Activated T-cell treated with anti-CD3 and anti-CD28 coated beads, Interleukin-2, amount 50 U/mL, for 4 hours (primary cell): ENCODE measurements around the gene CDC42BPB. TPM values are rescaled to one million over a fixed set of nuclear protein-coding genes. Genes with fewer than 3 reads are reported as not detected.
"Not testable (repeated sequence)": the region's sequence is repeated elsewhere in the genome, so short reads cannot be mapped to it uniquely, and the experiment has no call there.

Experiments
- ATAC-seq, 2 donors: fragments of 200-7000 bp; cut with Tn5 transposase; one replicate each; pipeline ENCODE4 v1.10.0; 2021
- DNase-seq: peaks from one replicate; pipeline ENCODE4 v3.0.0-alpha.2; 2020
- H3K27me3 Mint-ChIP-seq: one replicate; pipeline ENCODE4 v1.8.0; 2021; ENCODE audit warnings: low read depth, mixed read lengths
- H3K36me3 Mint-ChIP-seq: one replicate; pipeline ENCODE4 v1.8.0; 2022; ENCODE audit warnings: mixed read lengths; ENCODE audit not compliant: insufficient read depth
- H3K4me1 Mint-ChIP-seq: one replicate; pipeline ENCODE4 v1.8.0; 2021; ENCODE audit warnings: low read depth, mixed read lengths
- H3K4me3 Mint-ChIP-seq: one replicate; pipeline ENCODE4 v1.8.0; 2021; ENCODE audit warnings: mild to moderate bottlenecking, moderate library complexity, mixed read lengths
- H3K9me3 Mint-ChIP-seq: one replicate; pipeline ENCODE4 v1.8.0; 2021; ENCODE audit warnings: mixed read lengths
- total RNA-seq, 3 donors: library from RNA; stranded (reverse); gene quantifications; one replicate each; pipeline ENCODE4 v1.2.1, GENCODE V29; 2021

The CDC42BPB gene
- total RNA-seq, 3 donors from 2014 or later, result 2.8 to 6.6 (median 5.1) TPM

GRCh38 chr14:103056322-103057027 lies 874 bp downstream of the CDC42BPB start:
- DNase-seq (no peak), ATAC-seq (no peak)
- Mint-ChIP-seq H3K36me3 (no peaks in the 10 kb centered on the region), H3K4me1 (peaks cover 11% of the 10 kb centered on the region), H3K27me3 (peaks cover 24% of the 10 kb centered on the region), H3K9me3 (no peaks in the 10 kb centered on the region), H3K4me3 (peak overlapping the region; percentile 68)

DNA sequence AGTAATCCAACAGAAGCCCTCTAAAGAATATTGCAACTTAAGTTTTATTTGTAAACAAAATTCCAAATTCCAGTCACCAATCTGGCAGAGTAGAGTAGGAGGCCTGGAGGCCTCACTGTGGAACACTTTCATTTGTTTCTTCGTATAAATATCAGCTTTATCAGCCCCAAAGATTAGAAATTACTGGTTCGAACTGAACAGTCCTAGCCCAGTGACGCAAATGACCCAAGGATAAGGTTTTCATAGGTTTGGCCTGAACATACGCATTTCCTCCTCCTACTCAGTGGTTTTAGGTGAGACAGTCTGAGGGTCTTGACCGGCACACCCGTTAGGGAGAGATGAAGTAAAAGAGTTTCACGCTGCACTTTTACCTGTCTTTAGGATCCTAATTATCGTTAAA lies 1.7 kb downstream of the CDC42BPB start:
- no peaks in the 10 kb centered on the region for H3K9me3 Mint-ChIP-seq
- DNase-seq (no peak), ATAC-seq (no peak)
- peaks cover 11% of the 10 kb centered on the region for H3K4me1 Mint-ChIP-seq
- peaks cover 24% of the 10 kb centered on the region for H3K27me3 Mint-ChIP-seq
- peak overlapping the region; percentile 68 for H3K4me3 Mint-ChIP-seq
- H3K36me3 Mint-ChIP-seq, result no peaks in the 10 kb centered on the region

DNA sequence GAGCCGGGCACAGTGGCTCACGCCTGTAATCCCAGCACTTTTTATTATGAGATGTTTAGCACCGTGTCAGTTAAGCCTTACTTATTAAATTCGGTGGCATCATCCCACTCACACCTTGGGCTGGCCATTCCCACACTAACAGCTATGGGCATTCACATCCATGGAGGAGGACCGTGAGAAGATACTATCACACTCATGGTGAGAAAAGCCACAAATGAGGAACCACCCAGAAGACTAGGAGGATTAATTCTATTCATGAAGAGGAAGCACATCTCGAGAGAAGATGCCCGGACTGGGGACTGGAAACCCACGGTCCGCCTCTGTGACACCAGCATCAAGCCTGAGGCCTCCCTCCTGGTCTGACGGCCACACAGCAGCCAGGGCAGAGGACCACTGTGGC lies 4.9 kb downstream of the CDC42BPB start:
- no peaks in the 10 kb centered on the region for H3K36me3 Mint-ChIP-seq
- H3K4me3 Mint-ChIP-seq, result no peak overlapping the region
- peaks cover 6% of the 10 kb centered on the region for H3K4me1 Mint-ChIP-seq
- peaks cover 8% of the 10 kb centered on the region for H3K27me3 Mint-ChIP-seq
- no peak for DNase-seq
- ATAC-seq, result no peak
- no peaks in the 10 kb centered on the region for H3K9me3 Mint-ChIP-seq

DNA sequence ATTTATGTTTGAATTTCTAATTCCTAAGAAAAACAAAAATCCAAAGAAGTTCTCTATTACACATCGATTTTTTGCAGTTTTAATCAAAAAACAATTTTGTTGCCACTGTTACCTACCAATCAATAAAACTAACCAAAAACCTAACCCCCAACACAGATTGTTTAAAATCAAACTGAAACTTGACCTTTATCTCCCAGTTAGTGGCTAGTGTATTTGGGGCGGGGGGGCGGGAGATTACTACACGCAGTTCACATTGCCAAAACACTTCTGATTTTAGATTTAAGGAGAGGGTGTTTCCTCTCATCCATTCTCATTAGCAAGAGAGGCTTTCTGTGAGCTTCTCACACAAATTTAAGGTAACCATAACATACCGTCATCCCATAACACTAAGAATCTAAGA lies 6.4 kb downstream of the CDC42BPB start:
- Mint-ChIP-seq H3K4me1 (peaks cover 5% of the 10 kb centered on the region), H3K9me3 (no peaks in the 10 kb centered on the region), H3K4me3 (no peak overlapping the region), H3K36me3 (peaks cover 2% of the 10 kb centered on the region), H3K27me3 (peaks cover 4% of the 10 kb centered on the region)
- DNase-seq, result no peak
- ATAC-seq, result no peak

GRCh38 chr14:103047453-103047852 lies 9.9 kb downstream of the CDC42BPB start:
- H3K4me3 Mint-ChIP-seq, H3K36me3 Mint-ChIP-seq, H3K4me1 Mint-ChIP-seq, ATAC-seq, H3K9me3 Mint-ChIP-seq, DNase-seq, H3K27me3 Mint-ChIP-seq: not testable (repeated sequence)

- ATAC-seq (no peak), DNase-seq (no peak)
- peak overlapping the region; percentile 4 for H3K4me3 Mint-ChIP-seq
- H3K36me3 Mint-ChIP-seq, result peaks cover 2% of the 10 kb centered on the region
- no peaks in the 10 kb centered on the region for H3K9me3 Mint-ChIP-seq
- peaks cover 7% of the 10 kb centered on the region for H3K27me3 Mint-ChIP-seq
- H3K4me1 Mint-ChIP-seq, result peaks cover 7% of the 10 kb centered on the region
Observed at GRCh38 chr14:103045371-103045869, 11.9 kb downstream of the CDC42BPB start.

DNA sequence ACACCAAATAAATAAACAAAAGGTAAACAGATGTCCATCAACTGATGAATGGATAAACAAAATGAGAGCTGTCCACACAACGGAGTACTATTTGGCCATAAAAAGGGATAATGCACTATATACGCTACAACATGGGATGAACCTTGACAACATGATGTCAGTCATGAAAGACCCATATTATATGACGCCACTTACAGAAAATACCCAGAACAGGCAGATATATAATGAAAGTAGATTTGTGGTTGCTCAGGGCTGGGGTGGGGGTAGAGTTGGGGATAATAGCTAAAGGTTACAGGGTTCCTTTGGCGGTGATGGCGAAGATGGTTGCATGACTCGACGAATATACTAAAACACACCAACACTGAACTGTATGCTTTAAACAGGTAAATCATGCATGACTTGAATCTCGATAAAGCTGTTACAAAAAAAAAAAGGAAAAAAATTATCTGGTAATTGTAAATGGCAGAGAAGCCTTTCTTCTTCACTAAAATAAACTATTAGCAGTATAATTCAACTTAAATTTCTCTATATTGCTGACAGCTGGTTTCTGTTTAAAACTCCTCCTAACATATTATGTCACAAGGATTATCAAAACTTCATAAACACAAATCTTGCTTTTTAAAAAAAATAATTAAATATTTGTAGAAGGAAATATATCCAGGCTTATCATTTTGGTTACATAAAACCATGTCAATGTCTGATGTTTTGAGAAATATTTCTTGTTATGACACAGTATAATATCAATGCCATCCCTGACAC lies 13.9 kb downstream of the CDC42BPB start:
- Mint-ChIP-seq H3K27me3 (peaks cover 10% of the 10 kb centered on the region), H3K4me1 (peaks cover 7% of the 10 kb centered on the region), H3K9me3 (no peaks in the 10 kb centered on the region), H3K4me3 (no peak overlapping the region), H3K36me3 (peaks cover 2% of the 10 kb centered on the region)
- ATAC-seq (no peak), DNase-seq (no peak)

- no peak for DNase-seq
- Mint-ChIP-seq H3K9me3 (no peaks in the 10 kb centered on the region), H3K27me3 (peaks cover 10% of the 10 kb centered on the region), H3K4me3 (no peak overlapping the region), H3K36me3 (peaks cover 2% of the 10 kb centered on the region), H3K4me1 (peaks cover 7% of the 10 kb centered on the region)
- no peak for ATAC-seq
Observed at GRCh38 chr14:103041464-103041863, 15.9 kb downstream of the CDC42BPB start.

GRCh38 chr14:103033681-103034096 lies 23.7 kb downstream of the CDC42BPB start:
- H3K4me3 Mint-ChIP-seq, result no peak overlapping the region

GRCh38 chr14:103031956-103032355 lies 25.4 kb downstream of the CDC42BPB start:
- no peak overlapping the region for H3K4me3 Mint-ChIP-seq
- DNase-seq, result no peak
- H3K27me3 Mint-ChIP-seq, result peaks cover 1% of the 10 kb centered on the region
- no peaks in the 10 kb centered on the region for H3K4me1 Mint-ChIP-seq
- no peaks in the 10 kb centered on the region for H3K9me3 Mint-ChIP-seq
- no peaks in the 10 kb centered on the region for H3K36me3 Mint-ChIP-seq
- ATAC-seq, result no peak

More at GRCh38 chr14:103033681-103034096, 23.7 kb downstream of the CDC42BPB start:
- Mint-ChIP-seq H3K27me3 (no peaks in the 10 kb centered on the region), H3K36me3 (no peaks in the 10 kb centered on the region), H3K9me3 (no peaks in the 10 kb centered on the region), H3K4me1 (no peaks in the 10 kb centered on the region)
- no peak for ATAC-seq
- no peak for DNase-seq

DNA sequence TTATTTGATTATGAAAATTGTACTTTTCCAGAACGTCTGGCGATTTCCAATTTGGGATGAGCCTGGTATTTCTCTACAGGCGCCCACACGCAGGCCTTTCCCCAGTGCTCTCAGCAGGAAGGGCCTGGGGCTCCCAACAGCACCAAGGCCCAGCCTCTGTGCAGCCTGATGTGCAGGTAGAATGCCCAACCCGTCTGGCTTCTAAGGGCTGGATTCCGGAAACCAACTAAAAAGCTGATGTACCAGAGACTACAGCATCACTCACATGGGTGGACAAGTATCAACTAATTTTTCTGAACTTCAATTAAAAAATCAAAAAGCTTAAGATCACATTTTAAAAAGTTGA lies 25.8 kb downstream of the CDC42BPB start:
- no peak for ATAC-seq
- Mint-ChIP-seq H3K4me1 (no peaks in the 10 kb centered on the region), H3K27me3 (peaks cover 3% of the 10 kb centered on the region), H3K4me3 (no peak overlapping the region), H3K36me3 (no peaks in the 10 kb centered on the region), H3K9me3 (no peaks in the 10 kb centered on the region)
- DNase-seq, result no peak

DNA sequence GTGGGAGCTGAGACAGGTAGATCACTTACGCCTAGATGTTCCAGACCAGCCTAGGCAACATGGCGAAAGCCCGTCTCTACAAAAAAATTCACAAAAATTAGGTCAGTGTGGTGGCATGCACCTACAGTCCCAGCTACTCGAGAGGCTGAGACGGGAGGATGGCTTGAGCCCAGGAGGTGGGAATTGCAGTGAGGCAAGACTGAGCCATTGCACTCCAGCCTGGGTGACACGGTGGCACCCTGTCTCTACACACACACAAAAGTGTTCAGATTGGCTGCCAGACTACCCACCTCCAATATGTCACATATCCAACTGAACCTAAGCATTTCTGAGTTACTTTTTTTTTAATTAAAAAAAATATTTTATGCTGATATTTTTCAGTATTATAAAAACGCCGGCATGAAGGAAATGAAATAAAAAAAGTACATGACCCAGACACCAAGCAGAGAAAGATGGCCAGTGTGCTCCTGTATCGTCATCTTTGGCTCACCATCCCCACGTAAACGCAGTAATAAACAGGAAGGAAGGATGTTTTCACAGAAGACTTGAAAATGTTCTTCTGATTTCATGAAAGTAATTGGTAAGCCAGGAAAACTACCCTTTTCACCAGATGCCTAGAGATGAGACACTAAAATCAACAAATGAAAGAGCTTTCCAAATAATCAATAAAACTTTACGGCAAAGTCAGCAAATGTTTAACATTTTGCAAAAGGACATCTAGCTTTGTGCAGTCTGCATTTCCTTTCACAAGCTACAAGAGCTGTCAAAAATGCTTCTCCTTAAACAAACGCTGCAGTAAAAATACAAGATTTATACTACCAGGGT lies 26.4 kb downstream of the CDC42BPB start:
- peaks cover 3% of the 10 kb centered on the region for H3K27me3 Mint-ChIP-seq
- H3K4me3 Mint-ChIP-seq, result no peak overlapping the region
- DNase-seq (no peak), ATAC-seq (no peak)
- H3K4me1 Mint-ChIP-seq, result no peaks in the 10 kb centered on the region
- no peaks in the 10 kb centered on the region for H3K9me3 Mint-ChIP-seq
- H3K36me3 Mint-ChIP-seq, result no peaks in the 10 kb centered on the region

GRCh38 chr14:103029936-103030335 lies 27.4 kb downstream of the CDC42BPB start:
- DNase-seq (no peak), ATAC-seq (no peak)
- Mint-ChIP-seq H3K36me3 (no peaks in the 10 kb centered on the region), H3K27me3 (peaks cover 8% of the 10 kb centered on the region), H3K4me1 (no peaks in the 10 kb centered on the region), H3K4me3 (no peak overlapping the region), H3K9me3 (peaks cover 4% of the 10 kb centered on the region)

DNA sequence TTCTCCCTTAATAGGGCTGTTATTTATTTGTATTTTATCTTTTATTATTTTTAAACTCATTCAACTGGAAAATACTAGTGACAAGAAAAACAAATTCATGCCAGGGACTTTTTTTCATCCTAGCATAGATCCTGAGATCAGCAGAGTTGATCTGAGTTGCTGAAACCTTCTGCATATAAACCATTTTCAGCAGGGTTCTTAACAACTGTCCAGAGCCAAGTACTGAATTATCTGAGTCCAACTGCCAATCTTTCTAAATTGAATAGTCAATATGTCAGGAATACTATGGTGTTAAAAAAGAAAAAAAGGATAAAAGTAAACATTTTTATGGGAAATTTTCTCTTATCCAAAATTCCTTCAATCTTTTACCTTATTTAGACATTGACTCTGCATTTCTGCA lies 28.6 kb downstream of the CDC42BPB start:
- H3K36me3 Mint-ChIP-seq, result no peaks in the 10 kb centered on the region
- DNase-seq (no peak), ATAC-seq (no peak)
- peaks cover 8% of the 10 kb centered on the region for H3K27me3 Mint-ChIP-seq
- H3K4me1 Mint-ChIP-seq, result no peaks in the 10 kb centered on the region
- H3K9me3 Mint-ChIP-seq, result peaks cover 4% of the 10 kb centered on the region
- no peak overlapping the region for H3K4me3 Mint-ChIP-seq
